ENCODE measurements around the gene SLCO4A1. TPM values are rescaled to one million over a fixed set of nuclear protein-coding genes. Genes with fewer than 3 reads are reported as not detected.

SLCO4A1 gene
- total RNA-seq, 1 experiment from 2014 or later = 48.8 TPM

DNA sequence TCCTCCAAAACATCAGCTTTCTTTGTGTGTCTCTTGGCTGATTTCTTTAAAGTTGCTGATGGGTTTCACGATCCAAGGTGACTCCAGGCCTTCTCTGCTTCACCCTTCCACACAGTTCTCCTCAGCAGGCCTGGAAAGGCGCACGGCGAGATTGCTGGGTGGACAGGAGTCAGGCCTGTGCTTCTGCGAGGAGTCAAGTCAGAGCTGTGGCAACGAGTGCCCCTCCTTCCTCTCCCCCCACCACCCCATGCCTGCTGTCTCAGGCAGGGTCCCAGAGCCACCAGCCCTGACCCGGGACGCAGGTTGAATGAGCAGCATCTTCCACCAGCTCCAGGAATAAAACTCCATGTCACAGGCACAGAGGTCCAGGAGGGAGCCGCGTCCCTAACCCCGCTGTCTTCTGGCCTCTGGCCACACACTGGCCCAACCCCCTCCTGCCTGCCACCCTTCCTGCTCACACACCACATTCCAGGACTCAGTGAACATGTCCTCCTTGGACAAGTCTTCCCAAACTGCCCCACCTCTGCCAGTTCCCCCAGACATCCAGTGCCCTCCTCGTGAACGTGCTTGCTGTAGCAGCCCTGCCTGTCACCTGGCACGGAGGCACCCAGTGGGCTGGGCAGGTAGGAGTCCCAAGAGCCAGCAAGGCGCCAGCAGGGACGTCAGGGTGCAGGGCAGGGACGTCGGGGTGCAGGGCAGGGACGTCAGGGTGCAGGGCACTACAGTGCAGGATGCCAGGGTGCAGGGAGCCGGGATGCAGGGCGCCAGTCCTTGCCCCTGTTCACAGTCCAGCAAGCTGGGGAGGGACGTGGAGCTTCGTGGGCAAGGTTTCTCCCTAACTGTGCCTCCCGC is 59.1 kb downstream of the SLCO4A1 start:
- Histone ChIP-seq H3K4me1 (ENCODE audit: insufficient read depth, low read length, poor library complexity, severe bottlenecking) (peaks cover 43% of the 10 kb centered on the region), H3K36me3 (ENCODE audit: insufficient read depth, low read length, poor library complexity, severe bottlenecking) (no peaks in the 10 kb centered on the region), H3K4me3 (ENCODE audit: low read depth, low read length, poor library complexity, severe bottlenecking) (no peak overlapping the region), H3K27me3 (replicated peaks; ENCODE audit: insufficient read depth, low read depth, low read length, poor library complexity) (no peaks in the 10 kb centered on the region), H3K9me3 (ENCODE audit: low read depth, low read length, poor library complexity, severe bottlenecking) (no peaks in the 10 kb centered on the region), H3K27ac (ENCODE audit: low read depth, low read length, poor library complexity, severe bottlenecking) (no peak overlapping the region)
- no peak for DNase-seq (ENCODE audit: low spot score)
- POLR2A ChIA-PET (ENCODE audit: low non-redundant PET) = no interaction called here
- CTCF ChIA-PET = no interaction called here
- BruUV-seq (replicated peaks) = no TSS peak
- TF ChIP-seq EZH2 (IDR thresholded peaks at IDR 0.05; ENCODE audit: borderline replicate concordance, low read depth, low read length, poor library complexity, severe bottlenecking) = no peak
- intact Hi-C loops (cut with micrococcal nuclease; ENCODE audit: unreplicated experiment) = no loop called here

GRCh38 chr20:62702013-62702300 is 59.7 kb downstream of the SLCO4A1 start:
- peaks cover 40% of the 10 kb centered on the region for H3K4me1 ChIP-seq (ENCODE audit: insufficient read depth, low read length, poor library complexity, severe bottlenecking)
- POLR2A ChIA-PET (ENCODE audit: low non-redundant PET) = no interaction called here
- intact Hi-C loops (cut with micrococcal nuclease; ENCODE audit: unreplicated experiment) = no loop called here
- no peak for TF ChIP-seq EZH2 (IDR thresholded peaks at IDR 0.05; ENCODE audit: borderline replicate concordance, low read depth, low read length, poor library complexity, severe bottlenecking)
- no peak for TF ChIP-seq CTCF (conservative IDR thresholded peaks at IDR 0.05; ENCODE audit: low read depth, low read length)
- BruUV-seq (replicated peaks) = no TSS peak
- CTCF ChIA-PET = no interaction called here
- no peak for DNase-seq (ENCODE audit: low spot score)
- H3K36me3 ChIP-seq (ENCODE audit: insufficient read depth, low read length, poor library complexity, severe bottlenecking) = no peaks in the 10 kb centered on the region
- H3K27ac ChIP-seq (ENCODE audit: low read depth, low read length, poor library complexity, severe bottlenecking) = no peak overlapping the region
- no peaks in the 10 kb centered on the region for H3K9me3 ChIP-seq (ENCODE audit: low read depth, low read length, poor library complexity, severe bottlenecking)
- H3K4me3 ChIP-seq (ENCODE audit: low read depth, low read length, poor library complexity, severe bottlenecking) = no peak overlapping the region
- no peaks in the 10 kb centered on the region for H3K27me3 ChIP-seq (replicated peaks; ENCODE audit: insufficient read depth, low read depth, low read length, poor library complexity)

DNA sequence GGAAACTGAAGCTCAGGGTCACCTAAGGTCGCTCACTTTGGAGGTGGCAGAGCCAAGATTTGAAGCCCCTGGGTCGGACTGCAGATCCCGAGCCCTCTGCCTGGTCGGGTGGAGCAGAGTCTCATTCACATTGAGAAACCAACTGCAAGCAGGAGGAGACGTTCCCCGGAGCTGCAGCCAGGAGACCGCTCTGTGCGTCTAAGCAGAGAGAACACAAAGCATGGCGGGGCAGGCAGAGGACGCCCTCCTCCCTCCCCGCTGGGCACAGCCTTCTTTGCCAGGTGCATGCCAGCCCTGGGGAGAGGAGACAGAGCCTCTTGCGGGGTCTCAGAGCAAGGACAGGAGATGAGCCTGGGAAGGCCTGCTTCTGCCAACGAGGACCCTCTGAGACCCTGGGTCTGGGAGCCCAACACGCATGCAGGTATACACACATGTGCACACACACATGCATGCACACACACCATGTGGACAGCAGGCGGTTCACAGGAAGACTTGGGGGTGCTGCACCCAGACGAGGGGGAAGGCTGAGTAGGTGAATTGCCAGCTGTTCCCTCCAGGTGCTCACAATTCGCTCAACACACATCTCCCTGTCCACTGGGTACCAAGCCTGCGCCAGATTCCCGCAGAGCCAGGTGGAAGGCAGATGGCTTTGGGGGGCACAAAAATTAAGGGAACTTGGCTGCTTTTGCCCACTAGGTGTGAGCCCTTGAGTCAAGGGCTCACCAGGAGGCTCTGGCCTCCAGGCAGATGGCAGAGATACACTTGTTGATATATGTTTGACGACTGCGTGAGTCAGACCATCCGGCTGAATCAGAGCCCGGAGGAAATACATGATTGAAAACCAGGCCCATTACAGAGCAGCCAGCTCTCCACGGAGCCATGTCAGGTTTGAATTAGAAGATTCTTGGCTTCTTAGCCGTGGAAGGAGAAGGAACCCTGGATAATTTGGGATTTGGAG is 60.9 kb downstream of the SLCO4A1 start:
- POLR2A ChIA-PET (ENCODE audit: low non-redundant PET) = no interaction called here
- intact Hi-C loops (cut with micrococcal nuclease; ENCODE audit: unreplicated experiment) = no loop called here
- peak; percentile 78 for DNase-seq (ENCODE audit: low spot score)
- Histone ChIP-seq H3K4me3 (ENCODE audit: low read depth, low read length, poor library complexity, severe bottlenecking) (no peak overlapping the region), H3K4me1 (ENCODE audit: insufficient read depth, low read length, poor library complexity, severe bottlenecking) (peaks cover 39% of the 10 kb centered on the region), H3K9me3 (ENCODE audit: low read depth, low read length, poor library complexity, severe bottlenecking) (no peaks in the 10 kb centered on the region), H3K36me3 (ENCODE audit: insufficient read depth, low read length, poor library complexity, severe bottlenecking) (no peaks in the 10 kb centered on the region), H3K27me3 (replicated peaks; ENCODE audit: insufficient read depth, low read depth, low read length, poor library complexity) (no peaks in the 10 kb centered on the region), H3K27ac (ENCODE audit: low read depth, low read length, poor library complexity, severe bottlenecking) (peak overlapping the region; percentile 34)
- TF ChIP-seq CTCF (conservative IDR thresholded peaks at IDR 0.05; ENCODE audit: low read depth, low read length) (no peak), EZH2 (IDR thresholded peaks at IDR 0.05; ENCODE audit: borderline replicate concordance, low read depth, low read length, poor library complexity, severe bottlenecking) (no peak)
- CTCF ChIA-PET = no interaction called here
- BruUV-seq (replicated peaks) = no TSS peak
